Natural killer cell (primary cell): ENCODE results near the gene PET100. TPM values are rescaled to one million over a fixed set of nuclear protein-coding genes. Genes with fewer than 3 reads are reported as not detected.

Source experiments
- ATAC-seq, 3 donors: fragments of 150-1000 bp in 2 of 3; fragments of 200-7000 bp in 1 of 3; cut with Tn5 transposase; 1 replicate in 1 of 3; 2 replicates in 2 of 3; pipeline ENCODE4 v1.10.0; 2021; ENCODE audit warnings: mild to moderate bottlenecking in 2 of 3, moderate library complexity in 2 of 3
- DNase-seq, 2 donors: peaks; one replicate each; pipeline versions ENCODE4 v3.0.0 to v3.0.0-alpha.2; 2013 to 2021; ENCODE audit warnings: mixed read lengths in 1 of 2
- H3K27ac ChIP-seq: one replicate; pipeline ENCODE4 v1.5.1; 2013; ENCODE audit warnings: mild to moderate bottlenecking, low read length
- H3K27me3 ChIP-seq: one replicate; pipeline ENCODE4 v1.6.1; 2013; ENCODE audit warnings: low read length; ENCODE audit not compliant: control insufficient read depth, insufficient read depth
- H3K36me3 ChIP-seq: one replicate; pipeline ENCODE4 v1.6.1; 2013; ENCODE audit warnings: low read length; ENCODE audit not compliant: control insufficient read depth, insufficient read depth
- H3K4me1 ChIP-seq: one replicate; pipeline ENCODE4 v1.6.1; 2013; ENCODE audit warnings: low read length; ENCODE audit not compliant: control insufficient read depth, insufficient read depth
- H3K4me3 ChIP-seq: one replicate; pipeline ENCODE4 v1.5.1; 2013; ENCODE audit warnings: low read length
- H3K9me3 ChIP-seq: one replicate; pipeline ENCODE4 v1.6.1; 2013; ENCODE audit warnings: low read length; ENCODE audit not compliant: control insufficient read depth, insufficient read depth
- H3K27ac Mint-ChIP-seq, 2 donors: one replicate each; pipeline ENCODE4 v1.8.0; 2022; ENCODE audit warnings: mild to moderate bottlenecking in 2 of 2, mixed read lengths in 2 of 2, moderate library complexity in 1 of 2
- H3K27me3 Mint-ChIP-seq, 2 donors: one replicate each; pipeline ENCODE4 v1.8.0; 2022; ENCODE audit warnings: low read depth in 2 of 2, mixed read lengths in 2 of 2
- H3K36me3 Mint-ChIP-seq: one replicate; pipeline ENCODE4 v1.8.0; 2022; ENCODE audit warnings: mixed read lengths
- H3K4me1 Mint-ChIP-seq, 2 donors: one replicate each; pipeline ENCODE4 v1.8.0; 2022; ENCODE audit warnings: mixed read lengths in 2 of 2
- H3K4me3 Mint-ChIP-seq: one replicate; pipeline ENCODE4 v1.8.0; 2022; ENCODE audit warnings: mild to moderate bottlenecking, moderate library complexity, mixed read lengths
- H3K9me3 Mint-ChIP-seq, 2 donors: one replicate each; pipeline ENCODE4 v1.8.0; 2022; ENCODE audit warnings: mixed read lengths in 2 of 2
- CTCF ChIP-seq: fragments of 200-600 bp; IDR thresholded peaks from one replicate; pipeline ENCODE4 v1.8.0; 2022; ENCODE audit warnings: antibody characterized with exemption
- WGBS: methylation state at CpG from one replicate; pipeline ENCODE4 v1.1.7; 2013; ENCODE audit warnings: missing lambda C conversion rate; ENCODE audit not compliant: insufficient coverage; 5-methylcytosine and 5-hydroxymethylcytosine counted together
- intact Hi-C: fragments of 100-400 bp; cut with micrococcal nuclease; formaldehyde crosslinking; loops from one replicate; pipeline ENCODE4 v1.14.2; 2022
- total RNA-seq, 4 donors: library from RNA; stranded (reverse); fragments of 120-200 nt in 1 of 4; gene quantifications; one replicate each; pipeline versions ENCODE4 v1.2.3 to v1.2.4, GENCODE V29; 2013 to 2022

The PET100 gene
- total RNA-seq, 3 donors from 2014 or later (not counting 1 experiment from before 2014, with no cell fraction given) = 92.0 to 139 (median 106) TPM

DNA sequence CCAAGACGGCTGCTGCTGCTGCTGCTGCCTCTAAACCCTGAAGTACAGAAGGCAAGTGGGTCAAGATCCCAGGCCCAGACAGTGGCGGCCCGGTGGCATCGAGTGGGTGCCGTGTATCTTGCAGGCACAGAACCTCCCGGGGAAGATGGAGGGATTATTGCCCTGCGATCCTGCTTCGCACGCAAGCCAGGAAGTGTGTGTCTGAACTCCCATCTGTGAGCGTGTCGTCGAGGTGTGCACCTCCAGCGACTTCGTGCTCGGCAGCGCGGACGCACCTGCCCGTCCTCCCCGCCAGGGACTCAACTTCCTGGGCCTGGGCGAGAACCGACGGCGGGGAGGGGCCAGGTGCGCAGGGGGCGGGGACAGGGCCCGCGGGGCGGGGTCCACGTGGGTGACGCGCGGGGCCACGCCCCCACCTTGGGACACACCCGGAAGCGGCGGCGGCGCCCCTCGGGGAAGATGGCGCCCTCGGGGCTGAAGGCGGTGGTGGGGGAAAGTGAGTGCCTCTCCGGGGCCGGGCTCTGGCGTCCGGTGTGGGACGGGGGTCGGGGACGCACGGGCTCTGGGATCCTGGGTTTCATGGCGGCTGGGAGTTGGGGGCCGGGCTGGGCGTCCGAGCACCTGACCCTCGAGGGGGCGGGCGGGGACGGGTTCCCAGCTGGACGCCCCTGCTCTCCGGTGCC lies 7.2 kb downstream of the PET100 start, which contains the start of gene STXBP2:
Gene STXBP2, plus strand, starts transcription at position 420 of the 683 bp plus-strand sequence. Its CDS starts 40 bp downstream, at position 460.
- Mint-ChIP-seq H3K36me3 (no peaks in the 10 kb centered on the region), H3K9me3 (peaks cover 0 to 2% of the 10 kb centered on the region in 2 donors), H3K4me1 (peaks cover 14 to 55% of the 10 kb centered on the region in 2 donors), H3K27me3 (no peaks in the 10 kb centered on the region), H3K27ac (peak within 1 kb of the TSS; percentile 84 to 94), H3K4me3 (peak within 1 kb of the TSS; percentile 88)
- Histone ChIP-seq H3K27me3 (no peaks in the 10 kb centered on the region), H3K4me1 (peaks cover 37% of the 10 kb centered on the region), H3K4me3 (peak within 1 kb of the TSS; percentile 78), H3K27ac (peak within 1 kb of the TSS; percentile 96), H3K9me3 (no peaks in the 10 kb centered on the region), H3K36me3 (peaks cover 4% of the 10 kb centered on the region)
- DNase-seq = peak; percentile 90 to 96
- WGBS = 3% methylated on average over 61 of the region's 61 CpGs
- peak; percentile 96 to 98 (median 97) for ATAC-seq
- peak; percentile 9 for TF ChIP-seq CTCF
- intact Hi-C loops = loop anchor here (10.0 kb wide), 1 partner anchor 48 kb away; the partner anchor contains the start of gene TRAPPC5

- Histone ChIP-seq H3K27me3 (no peaks in the 10 kb centered on the region), H3K4me1 (peaks cover 37% of the 10 kb centered on the region), H3K27ac (peak overlapping the region; percentile 96), H3K9me3 (no peaks in the 10 kb centered on the region), H3K4me3 (peak overlapping the region; percentile 78), H3K36me3 (peaks cover 9% of the 10 kb centered on the region)
- peak overlapping the region; percentile 84 to 94 for H3K27ac Mint-ChIP-seq
- peaks cover 14 to 50% of the 10 kb centered on the region in 2 donors for H3K4me1 Mint-ChIP-seq
- peaks cover 0 to 2% of the 10 kb centered on the region in 2 donors for H3K9me3 Mint-ChIP-seq
- peak overlapping the region; percentile 88 for H3K4me3 Mint-ChIP-seq
- no peaks in the 10 kb centered on the region for H3K27me3 Mint-ChIP-seq
- DNase-seq (peak in 1 of 2 donors; percentile 39), ATAC-seq (peak; percentile 23 to 60 (median 27))
- WGBS = 33% methylated on average over 25 of the region's 30 CpGs
- intact Hi-C loops = loop anchor here (10.0 kb wide), 1 partner anchor 47 kb away; the partner anchor contains the start of gene TRAPPC5
- no peak for TF ChIP-seq CTCF
- no peaks in the 10 kb centered on the region for H3K36me3 Mint-ChIP-seq
Measured at GRCh38 chr19:7637374-7638256, 8.0 kb downstream of the PET100 start.

GRCh38 chr19:7638802-7639465 lies 9.3 kb downstream of the PET100 start:
- DNase-seq (no peak), ATAC-seq (no peak)
- no peaks in the 10 kb centered on the region for H3K27me3 ChIP-seq
- Mint-ChIP-seq H3K36me3 (no peaks in the 10 kb centered on the region), H3K4me3 (peak overlapping the region; percentile 58), H3K27me3 (no peaks in the 10 kb centered on the region), H3K27ac (peak overlapping the region; percentile 53 to 84), H3K9me3 (peaks cover 0 to 2% of the 10 kb centered on the region in 2 donors), H3K4me1 (peaks cover 14 to 45% of the 10 kb centered on the region in 2 donors)
- H3K36me3 ChIP-seq = peaks cover 12% of the 10 kb centered on the region
- no peak overlapping the region for H3K4me3 ChIP-seq
- no peak overlapping the region for H3K27ac ChIP-seq
- 92% methylated on average over 12 of the region's 12 CpGs for WGBS
- TF ChIP-seq CTCF = no peak
- intact Hi-C loops = loop anchor here (10.0 kb wide), 1 partner anchor 46 kb away; the partner anchor contains the start of gene TRAPPC5
- peaks cover 37% of the 10 kb centered on the region for H3K4me1 ChIP-seq
- H3K9me3 ChIP-seq = no peaks in the 10 kb centered on the region
